ENCODE results near the gene OR6B1.

OR6B1 gene

GRCh38 chr7:144000020-144000419 lies at the start of gene OR6B1:
OR6B1 (plus strand) TSS chr7:144000320; CDS start chr7:144003997, 3,677 bp downstream.
- DNase-seq, result no peak

- no peak for DNase-seq
Measured at GRCh38 chr7:143953421-143953820, 46.7 kb upstream of the OR6B1 start.

- no peak for DNase-seq
Measured at GRCh38 chr7:143954135-143954534, 46.0 kb upstream of the OR6B1 start.

- no peak for DNase-seq
Measured at GRCh38 chr7:143954544-143954943, 45.6 kb upstream of the OR6B1 start, which contains the start of gene OR2F1. OR2F1 (plus strand) TSS chr7:143954844; CDS start chr7:143959971, 5,127 bp downstream.

GRCh38 chr7:143958781-143959180 lies 41.3 kb upstream of the OR6B1 start:
- no peak for DNase-seq

- DNase-seq, result no peak
Measured at GRCh38 chr7:143960813-143961610, 39.1 kb upstream of the OR6B1 start.

GRCh38 chr7:143965280-143965679 lies 34.8 kb upstream of the OR6B1 start:
- DNase-seq, result no peak

GRCh38 chr7:143967398-143967797 lies 32.7 kb upstream of the OR6B1 start:
- DNase-seq, result no peak

- DNase-seq, result no peak
Measured at GRCh38 chr7:143973870-143974416, 26.2 kb upstream of the OR6B1 start.

GRCh38 chr7:143974459-143974858 lies 25.7 kb upstream of the OR6B1 start:
- DNase-seq, result no peak

GRCh38 chr7:143975617-143976016 lies 24.5 kb upstream of the OR6B1 start:
- no peak for DNase-seq

- DNase-seq, result no peak
Measured at GRCh38 chr7:143978585-143978984, 21.5 kb upstream of the OR6B1 start.

GRCh38 chr7:143979359-143979758 lies 20.8 kb upstream of the OR6B1 start:
- no peak for DNase-seq

- no peak for DNase-seq
Measured at GRCh38 chr7:143979998-143980397, 20.1 kb upstream of the OR6B1 start.

- no peak for DNase-seq
Measured at GRCh38 chr7:143980746-143981510, 19.2 kb upstream of the OR6B1 start.

- DNase-seq, result no peak
Measured at GRCh38 chr7:143983960-143984359, 16.2 kb upstream of the OR6B1 start.

- no peak for DNase-seq
Measured at GRCh38 chr7:143987513-143987912, 12.6 kb upstream of the OR6B1 start.

GRCh38 chr7:143988976-143989745 lies 11.0 kb upstream of the OR6B1 start:
- no peak for DNase-seq

GRCh38 chr7:143992670-143993069 lies 7.5 kb upstream of the OR6B1 start:
- no peak for DNase-seq

GRCh38 chr7:143993924-143994323 lies 6.2 kb upstream of the OR6B1 start:
- DNase-seq, result no peak

- DNase-seq, result no peak
Measured at GRCh38 chr7:144001543-144001942, 1.4 kb downstream of the OR6B1 start.

GRCh38 chr7:144004703-144005102 lies 4.6 kb downstream of the OR6B1 start:
- no peak for DNase-seq
